Inferior parietal cortex (tissue), 1 donor: ENCODE data around the gene DOCK7.
"Not testable (repeated sequence)": the region's sequence is repeated elsewhere in the genome, so short reads cannot be mapped to it uniquely, and the experiment has no call there.

Experiments
- DNase-seq: peaks from one replicate; pipeline ENCODE4 v3.0.0-alpha.2; 2016; ENCODE audit errors: extremely low spot score

Gene DOCK7

GRCh38 chr1:62687903-62688686, at the start of gene DOCK7:
TSS of gene DOCK7 (minus strand) at chr1:62688386. CDS start at chr1:62688264, 122 bp downstream.
- DNase-seq = peak; percentile 59

GRCh38 chr1:62735491-62736171, 47.4 kb upstream of the DOCK7 start:
- no peak for DNase-seq

GRCh38 chr1:62732331-62732730, 44.1 kb upstream of the DOCK7 start:
- no peak for DNase-seq

- DNase-seq = no peak
Observed at GRCh38 chr1:62728963-62729362, 40.8 kb upstream of the DOCK7 start.

GRCh38 chr1:62727656-62728407, 39.6 kb upstream of the DOCK7 start:
- DNase-seq = no peak

DNA sequence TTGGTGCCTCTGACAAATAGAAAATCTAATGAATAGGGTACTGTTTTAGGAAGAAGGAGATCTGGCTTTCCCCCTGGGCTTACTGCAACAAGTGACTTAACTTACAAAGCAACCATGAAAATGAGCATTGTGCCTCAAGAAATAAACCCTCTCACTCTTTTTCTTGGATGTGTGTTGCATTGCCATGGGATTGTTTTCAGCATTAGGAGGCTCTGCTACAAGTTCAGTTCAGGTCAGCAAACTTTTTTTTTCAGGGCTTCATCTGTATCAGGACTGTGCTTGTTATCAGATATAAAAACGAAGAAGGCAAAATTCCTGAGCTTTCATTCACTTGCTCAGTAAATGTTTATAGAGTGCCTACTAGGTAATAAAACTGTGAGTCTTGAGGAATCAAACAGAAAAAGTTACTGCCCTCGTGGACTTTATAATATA, 37.8 kb upstream of the DOCK7 start:
- no peak for DNase-seq

- DNase-seq = peak; percentile 64
Observed at GRCh38 chr1:62725255-62725654, 37.1 kb upstream of the DOCK7 start.

DNA sequence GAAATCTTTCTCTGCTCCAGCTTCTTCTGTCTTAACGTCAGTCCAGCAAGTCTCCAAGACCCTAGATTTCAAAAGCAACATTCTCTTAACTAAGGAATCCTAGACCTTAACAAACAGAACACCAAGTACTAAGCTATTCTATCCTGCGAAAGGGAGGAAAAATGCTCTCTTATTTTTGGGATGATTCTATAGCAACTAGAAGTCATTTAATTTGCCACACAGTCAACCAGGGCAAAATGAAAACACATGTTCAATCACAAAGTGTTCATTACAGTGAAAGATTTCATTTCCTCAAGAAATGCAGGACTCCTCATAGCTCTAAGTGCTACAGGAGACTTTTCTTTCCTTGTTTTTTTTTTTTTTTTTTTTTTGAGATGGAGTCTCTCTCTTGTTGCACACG, 36.2 kb upstream of the DOCK7 start:
- no peak for DNase-seq

- no peak for DNase-seq
Observed at GRCh38 chr1:62723883-62724282, 35.7 kb upstream of the DOCK7 start.

- DNase-seq = no peak
Observed at GRCh38 chr1:62722796-62723195, 34.6 kb upstream of the DOCK7 start.

- no peak for DNase-seq
Observed at GRCh38 chr1:62720946-62721554, 32.9 kb upstream of the DOCK7 start.

DNA sequence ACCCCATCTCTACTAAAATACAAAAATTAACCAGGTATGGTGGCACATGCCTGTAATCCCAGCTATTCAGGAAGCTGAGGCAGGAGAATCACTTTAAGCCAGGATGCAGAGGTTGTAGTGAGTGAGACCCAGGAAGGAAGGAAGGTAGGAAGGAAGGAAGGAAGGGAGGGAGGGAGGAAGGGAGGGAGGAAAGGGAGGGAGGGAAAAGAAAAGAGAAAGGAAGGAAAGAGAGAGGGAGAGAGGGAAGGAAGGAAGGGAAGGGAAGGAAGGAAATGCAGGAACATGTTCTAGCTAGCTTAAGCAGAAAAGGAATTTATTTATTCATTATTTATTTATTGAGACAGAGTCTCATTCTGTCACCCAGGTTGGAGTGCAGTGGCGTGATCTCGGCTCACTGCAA, 30.2 kb upstream of the DOCK7 start:
- DNase-seq = not testable (repeated sequence)

GRCh38 chr1:62717483-62717882, 29.3 kb upstream of the DOCK7 start:
- DNase-seq = no peak

DNA sequence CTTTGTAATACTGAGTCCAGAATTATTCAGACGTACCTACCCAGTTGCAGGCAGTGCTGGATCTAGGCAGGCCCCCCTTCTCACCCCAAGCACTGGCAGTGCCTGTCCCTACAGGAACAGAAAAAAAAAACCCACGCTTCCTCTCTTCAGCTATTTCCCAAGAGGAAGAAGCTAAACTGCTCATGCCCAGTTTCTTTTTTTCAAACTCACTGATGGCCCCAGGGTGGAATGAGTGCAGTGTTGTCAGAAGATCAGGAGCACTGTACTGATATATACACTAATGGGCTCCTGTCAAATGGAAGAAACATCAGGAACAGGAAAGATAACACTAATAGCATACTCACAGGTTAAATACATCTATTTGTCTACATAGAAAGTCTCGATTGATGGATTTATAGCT, 28.2 kb upstream of the DOCK7 start:
- no peak for DNase-seq

DNA sequence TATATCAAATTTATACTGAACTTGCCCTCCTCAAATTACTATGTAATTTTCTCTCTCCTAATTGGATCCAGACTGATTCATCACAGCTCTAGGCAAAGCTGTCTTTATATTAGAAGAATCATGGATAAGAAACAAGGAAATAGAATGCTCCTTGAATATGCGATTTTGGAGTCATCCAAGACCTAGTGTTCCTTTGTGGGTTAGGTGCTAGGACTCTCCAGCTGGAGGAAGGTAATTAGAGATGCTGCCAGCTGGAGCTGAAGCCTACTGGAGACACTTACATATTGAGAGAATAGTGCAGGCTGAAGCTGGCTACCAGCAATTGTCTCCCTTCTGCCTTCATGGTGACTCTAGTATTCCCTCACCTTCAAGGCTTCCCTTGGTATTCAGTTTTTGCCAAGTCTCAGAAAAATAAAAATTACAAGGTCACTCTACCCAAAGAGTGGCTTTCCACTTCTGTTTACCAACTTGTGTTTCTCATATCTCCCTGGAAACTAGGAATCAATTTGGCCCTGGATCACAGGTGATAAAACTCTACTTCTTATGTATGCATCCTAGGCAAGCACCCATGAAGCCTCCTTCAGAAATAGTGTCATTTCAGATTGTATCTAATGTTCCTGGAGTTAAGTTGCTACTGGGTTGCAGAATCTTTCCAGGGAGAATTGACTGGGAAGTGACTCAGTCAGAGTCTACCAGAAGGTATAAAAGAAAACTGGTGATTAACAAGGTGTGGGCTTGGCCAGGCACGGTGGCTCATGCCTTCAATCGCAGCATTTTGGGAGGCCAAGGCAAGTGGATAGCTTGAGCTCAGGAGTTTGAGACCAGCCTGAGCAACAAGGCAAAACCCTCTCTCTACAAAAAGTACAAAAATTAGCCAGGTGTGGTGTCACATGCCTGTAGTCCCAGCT, 24.4 kb upstream of the DOCK7 start:
- DNase-seq = no peak

- no peak for DNase-seq
Observed at GRCh38 chr1:62707744-62708120, 19.5 kb upstream of the DOCK7 start.

DNA sequence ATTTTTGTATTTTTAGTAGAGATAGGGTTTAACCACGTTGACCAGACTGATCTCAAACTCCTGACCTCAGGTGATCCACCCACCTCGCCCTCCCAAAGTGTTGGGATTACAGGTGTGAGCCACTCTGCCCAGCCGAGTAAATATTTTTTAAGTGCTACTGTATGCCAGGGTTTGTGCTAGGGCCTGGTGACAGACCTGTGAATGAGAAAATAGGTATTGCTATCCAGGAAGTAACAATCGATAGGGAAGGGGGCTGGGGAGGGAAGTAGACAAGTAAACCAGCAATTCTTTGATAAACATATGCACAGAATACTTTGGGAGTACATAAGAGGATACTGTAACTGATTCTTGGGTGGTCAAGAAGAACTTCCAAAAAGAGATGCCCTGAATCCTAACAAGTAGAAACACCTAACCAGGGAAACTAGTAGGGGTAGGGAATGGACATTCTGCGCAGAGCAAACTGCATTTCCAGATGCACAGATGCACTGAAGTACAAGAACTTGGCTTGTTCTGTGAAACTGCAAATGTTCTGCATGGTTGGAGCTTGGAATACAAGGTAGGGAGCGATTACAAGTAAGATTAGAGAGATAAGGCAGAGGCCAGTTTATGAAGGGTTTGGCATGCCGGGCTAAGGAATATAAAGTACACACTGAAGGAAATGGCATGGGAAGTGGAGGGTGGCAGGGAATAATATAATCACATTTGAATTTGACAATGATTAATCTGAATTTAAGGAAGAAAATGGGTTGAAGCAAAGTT, 19.0 kb upstream of the DOCK7 start:
- no peak for DNase-seq

GRCh38 chr1:62698161-62698560, 10.0 kb upstream of the DOCK7 start:
- DNase-seq = not testable (repeated sequence)

- not testable (repeated sequence) for DNase-seq
Observed at GRCh38 chr1:62694479-62694878, 6.3 kb upstream of the DOCK7 start.

DNA sequence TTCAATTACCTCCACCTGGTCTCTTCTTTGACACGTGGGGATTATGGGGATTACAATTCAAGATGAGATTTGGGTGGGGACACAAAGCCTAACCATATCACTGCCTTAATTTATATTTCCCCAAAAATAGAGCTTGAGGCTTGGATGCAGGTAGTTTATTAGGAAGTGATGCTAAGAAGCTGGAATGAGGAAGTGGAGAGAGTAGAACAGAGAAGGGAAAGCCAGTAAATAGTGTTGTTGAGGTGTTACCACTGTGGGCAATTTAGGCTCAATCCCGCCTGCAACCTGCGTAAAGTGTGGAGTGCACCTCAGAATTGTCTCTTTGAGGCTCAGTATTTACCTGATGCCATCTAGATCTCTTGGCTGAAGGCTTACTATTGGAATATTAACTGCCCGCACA, 4.9 kb upstream of the DOCK7 start:
- DNase-seq = no peak
